K562 (cell line): ENCODE measurements around the gene SMIM29. TPM values are rescaled to one million over a fixed set of nuclear protein-coding genes. Genes with fewer than 3 reads are reported as not detected.

Source experiments
- CBFA2T2 ChIP-seq: fragments of 450-650 bp; conservative IDR thresholded peaks from 2 replicates; pipeline ENCODE4 v1.6.1; 2017; ENCODE audit warnings: mild to moderate bottlenecking
- CBFB ChIP-seq: sonication (generic); formaldehyde crosslinking; IDR thresholded peaks from 2 replicates; pipeline ENCODE4 v1.4.0; 2020; ENCODE audit warnings: mild to moderate bottlenecking, missing genetic modification reagents
- HLTF ChIP-seq: fragments of 450-650 bp; IDR thresholded peaks from 2 replicates; pipeline ENCODE4 v1.6.1; 2016
- PHB2 ChIP-seq: fragments of 450-650 bp; IDR thresholded peaks from 2 replicates; pipeline ENCODE4 v1.6.1; 2017; ENCODE audit warnings: low read depth
- PRDM10 ChIP-seq: fragments of 450-650 bp; IDR thresholded peaks from 2 replicates; pipeline ENCODE4 v1.6.1; 2018; ENCODE audit not compliant: partially characterized antibody
- RREB1 ChIP-seq: fragments of 250-450 bp; sonication (Bioruptor Pico); IDR thresholded peaks from 2 replicates; pipeline ENCODE4 v1.4.0; 2020
- STAT6 ChIP-seq: sonication (generic); formaldehyde crosslinking; IDR thresholded peaks from 2 replicates; pipeline ENCODE4 v1.8.1; 2023; ENCODE audit warnings: mild to moderate bottlenecking, missing genetic modification reagents
- ZBTB11 ChIP-seq, 3 experiments: fragments of 200-800 bp in 1 of 3; fragments of 250-450 bp in 1 of 3; fragments of 450-650 bp in 1 of 3; sonication (Bioruptor Pico) in 1 of 3; sonication (Bioruptor generic) in 1 of 3; formaldehyde crosslinking in 1 of 3; IDR thresholded peaks; 2 replicates each; pipeline versions ENCODE4 v1.6.1 to v1.8.0; 2016 to 2022; ENCODE audit warnings: mild to moderate bottlenecking in 2 of 3, missing genetic modification characterization in 2 of 3, missing compliant biosample characterization in 1 of 3, moderate library complexity in 1 of 3
- ZFP36 ChIP-seq: fragments of 150-350 bp; IDR thresholded peaks from 2 replicates; pipeline ENCODE4 v1.6.1; 2018; ENCODE audit warnings: low read length, low read depth; ENCODE audit not compliant: partially characterized antibody
- ZNF408 ChIP-seq: fragments of 250-450 bp; sonication (Bioruptor Pico); IDR thresholded peaks from 2 replicates; pipeline ENCODE4 v1.4.0; 2020; ENCODE audit warnings: low read depth, mild to moderate bottlenecking, moderate library complexity
- polyA plus RNA-seq, 8 experiments: library from polyadenylated mRNA; depleted of rRNA in 4 of 8; stranded (reverse) in 5 of 8; unstranded in 3 of 8; fragments of >200 nt; fragmentation: Nextera tagmentation in 2 of 8; fragmentation: Illumina TruSeq in 1 of 8; extraction: Ambion mirVana in 2 of 8; extraction: Trizol in 1 of 8; gene quantifications; 2 replicates each; pipeline versions ENCODE4 v1.2.1 to v1.2.3, GENCODE V29; 2011 to 2014; ENCODE audit warnings: inconsistent platforms in 1 of 8, missing spikeins in 1 of 8
- total RNA-seq, 7 experiments: library from RNA; depleted of rRNA in 6 of 7; stranded (reverse); fragments of >200 nt in 6 of 7; fragmentation: Illumina TruSeq in 2 of 7; extraction: Trizol in 2 of 7; gene quantifications; 2 replicates each; pipeline versions ENCODE4 v1.2.1 to v1.2.3, GENCODE V29; 2011 to 2021; ENCODE audit warnings: low replicate concordance in 1 of 7

Gene SMIM29
- total and polyA plus RNA-seq, 9 of the 15 experiments (the other 6 are each of a cell fraction or from before 2014, with no cell fraction given) = 6.5 to 36.7 (median 20.9) TPM

GRCh38 chr6:34236443-34237315 lies 12.1 kb downstream of the SMIM29 start, which contains the start of gene HMGA1 (continued):
- TF ChIP-seq ZBTB11 (CRISPR knock-in tag; IDR thresholded peaks at IDR 0.05) = peak in 2 of 3 experiments; percentile 64 to 92; a peak in 5 of 6 replicates
- TF ChIP-seq ZFP36 = no peak
- TF ChIP-seq CBFB (CRISPR knock-in tag) = no peak
- TF ChIP-seq PHB2 = no peak
- TF ChIP-seq CBFA2T2 = no peak
- TF ChIP-seq HLTF = no peak
- peak; percentile 39; the same call in 1 of the 2 replicates for TF ChIP-seq RREB1 (CRISPR knock-in tag)
- TF ChIP-seq PRDM10 = peak; percentile 31
- TF ChIP-seq ZNF408 (CRISPR knock-in tag) = no peak
- no peak for TF ChIP-seq STAT6 (CRISPR knock-in tag)
